Measurements from ENCODE around the gene NFAM1.

DNA sequence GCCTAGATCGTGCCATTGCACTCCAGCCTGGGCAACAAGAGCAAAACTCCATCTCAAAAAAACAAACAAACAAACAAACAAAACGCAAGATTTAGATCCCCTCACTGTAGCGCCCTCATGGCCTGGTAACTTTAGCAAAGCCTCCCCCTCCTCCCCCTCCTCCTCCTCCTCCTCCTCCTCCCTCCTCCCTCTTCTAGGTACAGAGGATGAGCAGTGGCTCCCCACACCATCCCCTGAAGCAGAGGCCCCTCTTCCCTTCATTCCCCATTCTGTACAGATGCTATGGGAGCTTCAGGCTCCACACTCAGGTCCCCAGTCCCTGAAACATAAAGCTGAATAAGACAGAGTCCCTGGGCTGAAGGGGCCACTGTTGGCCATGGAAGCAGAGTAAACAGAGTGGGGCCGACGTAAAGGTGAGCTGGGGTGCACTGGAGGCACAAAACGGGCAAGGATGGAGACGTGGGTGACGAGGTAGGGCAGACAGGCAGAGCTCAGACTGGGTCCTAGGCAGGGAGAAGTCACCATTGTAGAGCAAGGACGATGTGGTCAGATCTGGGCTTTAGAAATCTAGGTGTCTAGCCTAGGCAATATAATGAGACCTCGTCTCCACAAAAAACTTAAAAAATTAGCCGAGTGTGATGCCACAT is 19.4 kb upstream of the NFAM1 start:
- TF ChIP-seq, protein P1, sequence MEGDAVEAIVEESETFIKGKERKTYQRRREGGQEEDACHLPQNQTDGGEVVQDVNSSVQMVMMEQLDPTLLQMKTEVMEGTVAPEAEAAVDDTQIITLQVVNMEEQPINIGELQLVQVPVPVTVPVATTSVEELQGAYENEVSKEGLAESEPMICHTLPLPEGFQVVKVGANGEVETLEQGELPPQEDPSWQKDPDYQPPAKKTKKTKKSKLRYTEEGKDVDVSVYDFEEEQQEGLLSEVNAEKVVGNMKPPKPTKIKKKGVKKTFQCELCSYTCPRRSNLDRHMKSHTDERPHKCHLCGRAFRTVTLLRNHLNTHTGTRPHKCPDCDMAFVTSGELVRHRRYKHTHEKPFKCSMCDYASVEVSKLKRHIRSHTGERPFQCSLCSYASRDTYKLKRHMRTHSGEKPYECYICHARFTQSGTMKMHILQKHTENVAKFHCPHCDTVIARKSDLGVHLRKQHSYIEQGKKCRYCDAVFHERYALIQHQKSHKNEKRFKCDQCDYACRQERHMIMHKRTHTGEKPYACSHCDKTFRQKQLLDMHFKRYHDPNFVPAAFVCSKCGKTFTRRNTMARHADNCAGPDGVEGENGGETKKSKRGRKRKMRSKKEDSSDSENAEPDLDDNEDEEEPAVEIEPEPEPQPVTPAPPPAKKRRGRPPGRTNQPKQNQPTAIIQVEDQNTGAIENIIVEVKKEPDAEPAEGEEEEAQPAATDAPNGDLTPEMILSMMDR (IDR thresholded peaks at IDR 0.05) = no peak
- TF ChIP-seq POLR2A (IDR thresholded peaks at IDR 0.05) = no peak
